Fibroblast of skin of right biceps (primary cell): ENCODE results near the gene OXSR1.
"Not testable (repeated sequence)": the region's sequence is repeated elsewhere in the genome, so short reads cannot be mapped to it uniquely, and the experiment has no call there.

Experiments
- DNase-seq: peaks from one replicate; pipeline ENCODE4 v3.0.0-alpha.2; 2013

Gene OXSR1

DNA sequence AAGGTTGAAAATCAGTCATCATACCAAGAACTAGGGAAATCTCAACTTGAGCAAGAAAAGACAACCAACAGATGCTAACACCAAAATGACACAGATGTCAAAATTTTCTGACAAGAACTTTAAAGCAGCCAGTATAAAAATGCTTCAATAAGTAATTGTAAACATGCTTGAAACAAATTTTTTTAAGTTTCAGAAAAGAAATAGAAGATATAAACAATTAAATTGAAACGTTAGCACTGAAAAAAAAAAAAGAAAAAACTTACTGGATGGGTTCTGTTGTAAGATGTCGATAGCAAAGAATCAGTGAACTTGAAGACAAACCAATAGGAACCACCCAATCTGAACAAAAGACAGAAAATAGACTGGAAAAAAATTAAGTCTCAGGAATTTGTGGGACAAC, 18.8 kb upstream of the OXSR1 start:
- no peak for DNase-seq

- DNase-seq: no peak
Observed at GRCh38 chr3:38147421-38147820, 17.9 kb upstream of the OXSR1 start.

DNA sequence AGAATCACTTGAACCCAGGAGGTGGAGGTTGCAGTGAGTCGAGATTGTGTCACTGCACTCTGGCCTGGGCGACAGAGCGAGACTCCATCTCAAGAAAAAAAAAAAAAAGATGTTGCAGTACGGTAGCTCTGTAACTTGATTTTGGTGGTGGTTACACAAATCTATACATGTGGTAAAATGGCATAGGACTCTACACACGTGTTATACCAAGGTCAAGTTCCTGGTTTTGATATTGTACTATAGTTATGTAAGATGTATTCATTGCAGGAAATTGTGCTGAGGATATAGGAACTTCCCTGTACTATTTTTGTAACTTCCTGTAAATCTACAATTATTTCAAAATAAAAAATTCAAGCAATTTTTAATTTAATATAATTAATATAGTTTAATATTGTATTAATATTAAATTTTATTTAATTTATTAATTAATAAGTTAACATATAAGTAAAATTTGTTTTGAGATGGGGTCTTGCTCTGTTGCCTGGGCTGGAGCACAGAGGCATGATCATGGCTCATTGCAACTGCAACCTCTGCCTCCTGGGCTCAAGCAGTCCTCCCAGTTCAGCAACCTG, 16.9 kb upstream of the OXSR1 start:
- DNase-seq: no peak

DNA sequence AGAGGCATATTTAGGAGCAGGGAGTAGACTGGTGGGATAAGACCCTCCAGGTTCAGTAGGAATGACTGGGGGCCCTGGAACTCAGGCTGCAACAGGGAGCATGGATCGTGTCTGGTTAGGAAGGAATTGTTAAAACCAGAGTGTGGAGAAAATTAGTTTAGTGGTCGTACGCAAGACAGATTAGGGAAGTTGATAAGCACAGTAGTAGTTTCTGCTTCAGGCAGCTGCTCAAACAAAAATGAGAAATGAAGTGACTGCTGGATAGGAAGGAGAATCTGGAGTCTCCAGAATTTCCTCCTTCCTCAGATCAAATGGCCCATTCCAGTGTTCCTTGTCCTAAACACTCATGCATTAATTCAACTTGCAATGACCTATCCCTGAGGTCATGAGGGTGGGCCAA, 15.6 kb upstream of the OXSR1 start:
- no peak for DNase-seq

DNA sequence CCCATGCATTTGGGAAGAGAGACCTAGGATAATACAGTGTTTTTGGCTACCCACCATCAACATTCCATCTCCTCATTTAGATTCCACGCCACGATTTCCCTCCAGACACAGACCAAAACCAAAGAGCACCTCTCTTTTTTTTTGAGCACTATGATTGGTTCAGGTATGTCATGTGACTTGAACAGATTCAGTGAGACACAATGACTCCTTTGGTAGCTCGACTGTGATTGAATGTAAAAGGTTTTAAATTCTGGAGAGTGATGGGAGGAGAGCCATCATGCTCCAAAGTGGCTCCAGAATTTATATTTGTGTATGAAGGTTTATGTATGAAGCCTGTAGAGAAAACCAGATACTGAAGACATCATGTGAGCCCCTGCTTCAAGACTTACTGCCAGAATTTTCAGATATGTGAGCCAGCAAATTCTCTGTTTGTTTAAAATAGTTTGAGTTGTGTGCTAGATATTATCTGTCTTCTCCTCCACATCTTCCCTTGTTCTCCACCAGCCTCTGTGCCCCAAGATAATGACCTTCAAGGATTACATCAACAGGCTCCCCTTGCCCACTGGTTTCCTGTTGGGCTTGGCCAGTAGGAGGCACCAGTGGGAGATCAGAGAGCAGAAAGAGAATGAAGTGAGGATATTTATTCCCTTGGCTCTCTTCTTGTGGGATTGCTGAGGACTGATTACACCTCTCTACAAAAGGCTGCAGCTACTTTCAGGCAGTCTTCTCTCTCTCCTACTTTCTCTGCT, 14.4 kb upstream of the OXSR1 start:
- no peak for DNase-seq

DNA sequence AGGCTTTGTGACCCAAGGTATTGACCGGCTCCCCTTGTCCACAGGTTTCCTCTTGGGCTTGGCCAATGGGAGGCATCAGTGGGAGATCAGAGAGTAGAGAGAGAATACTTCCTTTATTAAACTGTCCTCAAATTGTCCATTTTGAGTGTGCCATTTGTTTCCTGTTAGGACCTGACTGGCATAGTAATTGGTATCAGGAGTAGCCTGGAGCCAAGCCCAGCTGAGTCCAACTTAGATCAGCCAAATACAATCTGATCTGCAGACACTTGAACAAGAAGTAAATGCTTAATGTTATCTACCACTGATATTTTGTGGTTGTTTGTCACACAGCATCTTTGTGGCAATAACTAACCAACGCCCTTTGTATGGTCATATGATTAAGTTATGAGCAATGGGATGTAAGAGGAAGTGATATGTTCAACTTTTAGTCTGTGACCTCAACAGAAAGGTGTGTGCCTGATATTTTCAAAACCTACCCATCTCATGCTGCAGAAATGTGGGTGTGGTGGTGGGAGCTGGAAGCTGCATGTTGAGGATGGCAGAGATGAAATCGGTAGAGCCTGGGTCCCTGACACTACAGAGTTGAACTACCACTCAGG, 13.6 kb upstream of the OXSR1 start:
- DNase-seq: no peak

DNA sequence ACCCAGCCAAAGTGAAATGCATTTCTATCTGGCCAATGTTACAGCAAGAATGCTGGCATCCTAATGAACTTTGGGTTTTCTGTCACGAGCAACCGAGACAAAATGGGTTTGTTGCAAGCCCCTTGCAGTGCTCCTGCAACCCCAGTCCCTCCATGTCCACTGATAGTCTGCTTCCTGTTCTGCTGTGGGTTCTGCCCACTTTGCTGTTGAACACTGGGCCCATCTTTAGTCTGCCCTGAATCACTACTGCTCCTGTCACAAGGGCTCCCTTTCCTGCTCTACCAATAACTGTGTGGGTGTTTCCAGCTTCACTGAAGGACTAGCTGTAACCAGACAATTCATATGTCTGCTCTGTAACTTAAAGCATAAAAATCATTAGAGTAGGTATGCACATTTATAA, 12.7 kb upstream of the OXSR1 start:
- DNase-seq: no peak

GRCh38 chr3:38153221-38153620, 12.1 kb upstream of the OXSR1 start:
- no peak for DNase-seq

GRCh38 chr3:38154033-38154494, 11.3 kb upstream of the OXSR1 start:
- DNase-seq: peak; percentile 76

- DNase-seq: no peak
Observed at GRCh38 chr3:38154625-38155255, 10.6 kb upstream of the OXSR1 start.

- DNase-seq: no peak
Observed at GRCh38 chr3:38155825-38156224, 9.5 kb upstream of the OXSR1 start.

- no peak for DNase-seq
Observed at GRCh38 chr3:38157117-38157516, 8.2 kb upstream of the OXSR1 start.

DNA sequence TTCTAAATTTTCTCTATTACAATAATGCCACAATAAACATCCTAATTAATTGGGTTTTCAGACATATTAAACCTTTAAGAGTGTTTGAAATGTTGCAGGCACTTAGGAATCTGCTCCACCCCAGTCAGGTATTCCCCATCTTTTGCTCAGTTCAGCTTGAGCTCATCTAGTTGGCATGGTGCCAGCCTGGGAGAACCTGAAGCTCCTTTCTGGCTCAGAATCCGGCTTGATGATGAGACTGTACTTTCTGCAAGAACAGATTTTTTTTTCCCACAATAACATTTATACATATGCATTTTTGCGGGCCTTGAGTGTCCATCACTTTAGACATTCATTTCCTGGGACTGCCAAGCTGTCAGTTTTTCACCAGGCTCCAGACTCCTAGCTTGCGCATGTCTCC, 7.7 kb upstream of the OXSR1 start:
- DNase-seq: no peak

GRCh38 chr3:38158472-38158871, 6.9 kb upstream of the OXSR1 start:
- DNase-seq: no peak

- not testable (repeated sequence) for DNase-seq
Observed at GRCh38 chr3:38160704-38161103, 4.6 kb upstream of the OXSR1 start.

DNA sequence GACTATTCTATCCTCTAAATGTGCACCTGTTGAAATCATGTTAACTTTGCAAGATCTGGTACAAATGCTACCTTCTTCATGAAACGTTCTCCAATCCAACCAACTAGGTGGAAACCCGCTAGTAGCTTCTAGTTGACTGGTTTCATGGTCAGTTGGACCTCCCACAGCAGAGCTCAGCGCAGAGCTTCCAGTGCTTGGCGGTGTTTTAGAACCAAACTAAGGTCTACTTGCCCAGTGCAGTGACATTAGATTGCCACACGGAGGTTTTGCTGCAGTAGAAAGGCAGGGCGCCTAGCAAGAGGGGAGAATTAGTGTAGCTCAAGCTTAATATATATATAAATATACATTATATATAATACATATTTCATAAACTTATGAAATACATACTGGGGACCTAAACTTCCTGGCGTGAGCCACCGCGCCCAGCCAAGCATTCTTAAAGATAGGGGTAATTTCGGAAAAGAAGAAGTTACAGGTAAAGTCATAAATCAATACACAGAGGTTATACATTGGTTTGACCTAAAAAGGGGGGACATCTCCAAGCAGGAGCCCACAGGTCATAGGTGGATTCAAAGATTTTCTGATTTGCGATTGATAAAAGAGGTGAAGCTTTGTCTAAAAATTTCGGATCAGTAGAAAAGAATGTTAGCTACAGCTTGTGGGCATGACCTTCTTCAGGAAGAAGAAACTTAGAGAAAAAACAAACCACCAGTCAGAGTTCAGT, 2.1 kb upstream of the OXSR1 start:
- DNase-seq: no peak

- no peak for DNase-seq
Observed at GRCh38 chr3:38163841-38164642, 1.3 kb upstream of the OXSR1 start.

DNA sequence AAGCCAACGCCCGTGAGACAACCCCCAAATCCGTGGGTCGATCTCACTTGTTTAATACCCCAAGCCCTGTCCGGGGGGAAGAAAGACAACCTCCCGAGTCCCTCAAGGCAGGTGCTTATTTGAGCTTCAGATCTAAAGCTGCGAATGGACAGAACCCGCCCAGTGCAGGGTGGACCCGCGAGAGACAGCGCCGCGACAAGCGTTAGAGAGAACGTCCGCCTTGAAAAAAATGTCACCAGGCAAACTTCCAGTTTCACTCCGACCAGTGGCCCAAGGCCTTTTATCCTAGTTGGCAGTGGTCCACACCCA, 740 bp upstream of the OXSR1 start:
- no peak for DNase-seq

DNA sequence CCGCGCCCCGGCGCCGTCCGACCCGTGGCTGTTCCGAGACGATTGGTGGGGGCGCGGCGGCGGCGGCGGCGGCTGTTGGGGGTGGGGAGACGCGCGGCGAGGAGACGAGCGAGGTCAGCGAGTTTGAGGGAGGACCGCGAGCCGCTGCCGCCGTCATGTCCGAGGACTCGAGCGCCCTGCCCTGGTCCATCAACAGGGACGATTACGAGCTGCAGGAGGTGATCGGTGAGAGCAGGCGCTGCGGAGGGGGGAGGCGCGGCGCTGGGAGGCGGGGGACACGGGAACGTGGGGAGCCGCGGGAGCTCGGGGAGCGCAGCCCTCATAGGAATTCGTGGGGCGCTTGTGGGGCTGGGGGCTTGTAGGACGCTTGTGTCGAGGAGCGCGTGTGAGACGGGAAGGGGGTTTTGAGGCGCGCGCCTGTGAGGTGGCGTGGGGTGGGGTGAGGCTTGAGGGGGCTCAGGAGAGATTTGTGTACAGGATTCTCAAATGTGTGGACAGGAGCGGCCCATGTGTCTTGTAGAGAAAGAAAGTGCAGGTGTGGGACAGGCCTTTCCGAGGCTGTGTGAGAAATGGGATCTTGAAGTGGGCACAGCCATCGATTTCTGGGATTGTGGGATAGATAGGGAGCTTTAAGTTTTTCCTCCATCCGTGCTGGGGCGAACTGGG, 518 bp downstream of the OXSR1 start:
- DNase-seq: peak; percentile 11

DNA sequence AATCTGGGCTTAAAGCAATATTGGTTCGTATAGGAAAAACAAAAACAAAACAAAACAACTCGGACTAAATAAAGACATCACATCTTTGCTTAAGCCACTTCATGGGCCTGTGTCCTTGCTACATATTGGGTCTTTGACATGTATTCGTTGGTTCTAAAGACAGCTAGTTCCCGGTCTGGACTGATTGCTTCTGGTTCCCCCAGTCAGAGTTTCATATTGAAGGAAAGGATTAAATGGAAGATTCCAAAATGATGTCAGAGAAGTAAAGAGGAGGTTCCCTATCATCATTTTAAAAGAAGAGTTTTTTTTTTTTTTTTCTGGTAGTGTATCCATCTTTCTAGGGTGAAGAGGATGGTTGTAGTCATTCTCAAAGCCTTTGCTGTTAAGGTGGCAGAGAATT, 2.3 kb downstream of the OXSR1 start:
- no peak for DNase-seq

DNA sequence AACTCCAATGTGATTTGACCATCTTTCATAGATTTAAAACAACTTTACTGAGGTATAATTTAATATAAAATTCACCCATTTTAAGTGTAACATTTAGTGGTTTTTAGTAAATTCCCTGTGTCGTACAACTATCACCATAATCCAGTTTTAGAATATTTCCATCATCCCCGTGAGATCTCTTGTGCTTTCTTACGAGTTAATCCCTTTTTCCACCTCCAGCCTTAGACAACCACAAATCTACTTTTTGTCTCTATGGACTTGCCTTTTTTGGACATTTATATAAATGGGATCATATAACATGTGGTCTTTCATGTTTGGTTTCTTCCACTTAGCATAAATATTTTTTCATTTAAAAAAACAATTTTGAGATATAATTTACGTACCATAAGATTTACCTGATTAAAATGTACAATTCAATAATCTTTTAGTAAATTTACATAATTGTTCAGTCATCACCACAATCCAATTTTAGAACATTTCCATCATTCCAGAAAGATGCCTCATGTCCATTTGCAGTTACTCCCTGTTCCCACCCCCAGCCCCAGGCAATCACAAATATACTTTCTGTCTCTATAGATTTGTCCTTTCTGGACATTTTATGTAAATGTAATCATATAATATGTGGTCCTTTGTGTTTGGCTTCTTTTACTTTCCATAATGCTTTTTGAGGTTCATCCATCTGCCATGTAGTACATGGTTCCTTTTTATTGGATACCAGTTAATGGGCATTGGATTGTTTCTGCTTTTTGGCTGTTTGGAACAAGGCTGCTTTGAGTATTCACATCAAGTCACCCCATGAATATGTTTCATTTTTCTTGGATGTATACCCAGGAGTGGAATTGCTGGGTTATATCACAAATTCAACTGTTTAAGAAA, 3.1 kb downstream of the OXSR1 start:
- peak; percentile 81 for DNase-seq
